ENCODE measurements around the gene PLXNB2.

GRCh38 chr22:50301581-50301991, 5.9 kb downstream of the PLXNB2 start:
- TF ChIP-seq MAX (IDR thresholded peaks at IDR 0.05; ENCODE audit: low read depth) (no peak), RFX5 (IDR thresholded peaks at IDR 0.05; ENCODE audit: low read length) (no peak), POLR2AphosphoS5 (IDR thresholded peaks at IDR 0.05; ENCODE audit: low read depth, low read length) (no peak)
- TF ChIP-seq, protein P1, sequence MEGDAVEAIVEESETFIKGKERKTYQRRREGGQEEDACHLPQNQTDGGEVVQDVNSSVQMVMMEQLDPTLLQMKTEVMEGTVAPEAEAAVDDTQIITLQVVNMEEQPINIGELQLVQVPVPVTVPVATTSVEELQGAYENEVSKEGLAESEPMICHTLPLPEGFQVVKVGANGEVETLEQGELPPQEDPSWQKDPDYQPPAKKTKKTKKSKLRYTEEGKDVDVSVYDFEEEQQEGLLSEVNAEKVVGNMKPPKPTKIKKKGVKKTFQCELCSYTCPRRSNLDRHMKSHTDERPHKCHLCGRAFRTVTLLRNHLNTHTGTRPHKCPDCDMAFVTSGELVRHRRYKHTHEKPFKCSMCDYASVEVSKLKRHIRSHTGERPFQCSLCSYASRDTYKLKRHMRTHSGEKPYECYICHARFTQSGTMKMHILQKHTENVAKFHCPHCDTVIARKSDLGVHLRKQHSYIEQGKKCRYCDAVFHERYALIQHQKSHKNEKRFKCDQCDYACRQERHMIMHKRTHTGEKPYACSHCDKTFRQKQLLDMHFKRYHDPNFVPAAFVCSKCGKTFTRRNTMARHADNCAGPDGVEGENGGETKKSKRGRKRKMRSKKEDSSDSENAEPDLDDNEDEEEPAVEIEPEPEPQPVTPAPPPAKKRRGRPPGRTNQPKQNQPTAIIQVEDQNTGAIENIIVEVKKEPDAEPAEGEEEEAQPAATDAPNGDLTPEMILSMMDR (IDR thresholded peaks at IDR 0.05) = no peak

Data from SK-N-SH (cell line).